Upper lobe of left lung (tissue), 4 donors: ENCODE measurements around the gene EIPR1.

Source experiments
- POLR2AphosphoS5 ChIP-seq, 2 donors: sonication (generic); formaldehyde crosslinking; IDR thresholded peaks; one replicate each; pipeline ENCODE4 v1.5.1; 2017; ENCODE audit warnings: antibody characterized with exemption in 2 of 2
- TF ChIP-seq, protein P1 (sequence below), 6 experiments: fragments of 450-650 bp in 4 of 6; fragments of 200-600 bp in 2 of 6; sonication (generic) in 2 of 6; IDR thresholded peaks; one replicate each; pipeline ENCODE4 v1.5.1; 2016 to 2019; ENCODE audit warnings: antibody characterized with exemption in 6 of 6

- no peak for TF ChIP-seq POLR2AphosphoS5 (IDR thresholded peaks at IDR 0.05)
- TF ChIP-seq, protein P1, sequence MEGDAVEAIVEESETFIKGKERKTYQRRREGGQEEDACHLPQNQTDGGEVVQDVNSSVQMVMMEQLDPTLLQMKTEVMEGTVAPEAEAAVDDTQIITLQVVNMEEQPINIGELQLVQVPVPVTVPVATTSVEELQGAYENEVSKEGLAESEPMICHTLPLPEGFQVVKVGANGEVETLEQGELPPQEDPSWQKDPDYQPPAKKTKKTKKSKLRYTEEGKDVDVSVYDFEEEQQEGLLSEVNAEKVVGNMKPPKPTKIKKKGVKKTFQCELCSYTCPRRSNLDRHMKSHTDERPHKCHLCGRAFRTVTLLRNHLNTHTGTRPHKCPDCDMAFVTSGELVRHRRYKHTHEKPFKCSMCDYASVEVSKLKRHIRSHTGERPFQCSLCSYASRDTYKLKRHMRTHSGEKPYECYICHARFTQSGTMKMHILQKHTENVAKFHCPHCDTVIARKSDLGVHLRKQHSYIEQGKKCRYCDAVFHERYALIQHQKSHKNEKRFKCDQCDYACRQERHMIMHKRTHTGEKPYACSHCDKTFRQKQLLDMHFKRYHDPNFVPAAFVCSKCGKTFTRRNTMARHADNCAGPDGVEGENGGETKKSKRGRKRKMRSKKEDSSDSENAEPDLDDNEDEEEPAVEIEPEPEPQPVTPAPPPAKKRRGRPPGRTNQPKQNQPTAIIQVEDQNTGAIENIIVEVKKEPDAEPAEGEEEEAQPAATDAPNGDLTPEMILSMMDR (IDR thresholded peaks at IDR 0.05), result no peak
Observed at GRCh38 chr2:3171564-3172264, 205.9 kb downstream of the EIPR1 start.
